MM.1S (cell line): ENCODE results near the gene CLEC16A.

Experiments used
- DNase-seq: peaks from one replicate; pipeline ENCODE4 v3.0.0-alpha.2; 2015
- H2AFZ ChIP-seq: fragments of 300-600 bp; sonication (generic); 2 replicates; pipeline ENCODE4 v1.6.0; 2016; ENCODE audit warnings: antibody characterized with exemption, low read length
- H3F3A ChIP-seq: fragments of 300-600 bp; sonication (generic); 2 replicates; pipeline ENCODE4 v1.6.1; 2016; ENCODE audit warnings: mild to moderate bottlenecking, antibody characterized with exemption, low read length, moderate library complexity, mixed read lengths; ENCODE audit not compliant: insufficient read depth
- H3K27ac ChIP-seq: fragments of 300-600 bp; sonication (generic); 2 replicates; pipeline ENCODE4 v1.5.1; 2016; ENCODE audit warnings: mild to moderate bottlenecking, low read length
- H3K27me3 ChIP-seq: fragments of 300-600 bp; sonication (generic); replicated peaks from 2 replicates; pipeline ENCODE4 v1.6.0; 2016; ENCODE audit warnings: low read length; ENCODE audit not compliant: insufficient read depth
- H3K36me3 ChIP-seq: fragments of 300-600 bp; sonication (generic); replicated peaks from 2 replicates; pipeline ENCODE4 v1.6.1; 2016; ENCODE audit warnings: mild to moderate bottlenecking, low read length, mixed read lengths; ENCODE audit not compliant: insufficient read depth
- H3K4me1 ChIP-seq: fragments of 300-600 bp; sonication (generic); 2 replicates; pipeline ENCODE4 v1.6.1; 2016; ENCODE audit warnings: low read length, mixed read lengths
- H3K4me2 ChIP-seq: fragments of 300-600 bp; sonication (generic); 2 replicates; pipeline ENCODE4 v1.6.0; 2016; ENCODE audit warnings: low read depth, low read length
- H3K4me3 ChIP-seq: fragments of 300-600 bp; sonication (generic); 2 replicates; pipeline ENCODE4 v1.5.1; 2016; ENCODE audit warnings: low read length, mixed read lengths
- H3K79me2 ChIP-seq: fragments of 300-600 bp; sonication (generic); 2 replicates; pipeline ENCODE4 v1.6.1; 2016; ENCODE audit warnings: mixed run types, low read length, mixed read lengths
- H3K9ac ChIP-seq: fragments of 300-600 bp; sonication (generic); 2 replicates; pipeline ENCODE4 v1.6.1; 2016; ENCODE audit warnings: low read length, mixed read lengths
- H3K9me2 ChIP-seq: fragments of 300-600 bp; sonication (generic); replicated peaks from 2 replicates; pipeline ENCODE4 v1.6.1; 2016; ENCODE audit warnings: mild to moderate bottlenecking, low read length, mixed read lengths; ENCODE audit not compliant: insufficient read depth
- H3K9me3 ChIP-seq: fragments of 300-600 bp; sonication (generic); replicated peaks from 2 replicates; pipeline ENCODE4 v1.6.1; 2016; ENCODE audit warnings: mild to moderate bottlenecking, low read length, mixed read lengths; ENCODE audit not compliant: insufficient read depth
- H4K20me1 ChIP-seq: fragments of 300-600 bp; sonication (generic); 2 replicates; pipeline ENCODE4 v1.6.1; 2016; ENCODE audit warnings: mild to moderate bottlenecking, low read length, moderate library complexity, mixed read lengths; ENCODE audit not compliant: insufficient read depth
- EZH2 ChIP-seq: fragments of 300-600 bp; sonication (generic); optimal IDR thresholded peaks from 2 replicates; pipeline ENCODE3; 2017; ENCODE audit warnings: low read depth, mild to moderate bottlenecking, antibody characterized with exemption, low read length, mixed read lengths
- EZH2phosphoT487 ChIP-seq: fragments of 300-600 bp; sonication (generic); IDR thresholded peaks from 2 replicates; pipeline ENCODE4 v1.6.1; 2018; ENCODE audit warnings: antibody characterized with exemption, low read length
- TF ChIP-seq, protein P1 (sequence below): fragments of 300-600 bp; sonication (generic); IDR thresholded peaks from 2 replicates; pipeline ENCODE4 v1.5.1; 2016; ENCODE audit warnings: antibody characterized with exemption, low read length, mixed read lengths

Gene CLEC16A

DNA sequence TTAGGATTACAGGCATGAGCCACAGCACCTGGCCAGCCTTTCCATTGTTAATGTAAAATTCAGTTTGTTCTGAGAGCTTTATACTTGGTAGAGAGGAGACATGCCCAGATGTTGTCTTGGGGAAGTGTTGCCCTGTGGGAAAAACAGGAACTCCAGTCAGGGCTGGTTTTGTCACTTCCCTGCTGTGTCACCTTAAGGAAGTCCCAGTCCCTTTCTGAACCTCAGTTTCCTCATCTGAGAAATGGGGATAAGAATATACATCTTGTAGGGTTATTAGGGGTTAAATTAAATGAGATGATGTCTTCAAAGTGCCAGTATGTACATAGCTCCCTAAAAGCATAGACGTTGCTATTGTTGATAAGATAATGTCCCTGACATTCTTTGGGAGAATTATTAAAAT, 25.3 kb downstream of the CLEC16A start:
- Histone ChIP-seq H3K9me3 (no peaks in the 10 kb centered on the region), H3K27me3 (no peaks in the 10 kb centered on the region), H4K20me1 (no peaks in the 10 kb centered on the region), H3K27ac (no peak overlapping the region), H3K4me2 (no peak overlapping the region), H3K4me3 (no peak overlapping the region), H3K9ac (no peak overlapping the region), H3K79me2 (peaks cover 13% of the 10 kb centered on the region), H3F3A (peaks cover 15% of the 10 kb centered on the region), H3K9me2 (no peaks in the 10 kb centered on the region), H3K36me3 (no peaks in the 10 kb centered on the region), H2AFZ (no peak overlapping the region), H3K4me1 (peaks cover 18% of the 10 kb centered on the region)
- no peak for DNase-seq
- no peak for TF ChIP-seq EZH2phosphoT487
- TF ChIP-seq, protein P1, sequence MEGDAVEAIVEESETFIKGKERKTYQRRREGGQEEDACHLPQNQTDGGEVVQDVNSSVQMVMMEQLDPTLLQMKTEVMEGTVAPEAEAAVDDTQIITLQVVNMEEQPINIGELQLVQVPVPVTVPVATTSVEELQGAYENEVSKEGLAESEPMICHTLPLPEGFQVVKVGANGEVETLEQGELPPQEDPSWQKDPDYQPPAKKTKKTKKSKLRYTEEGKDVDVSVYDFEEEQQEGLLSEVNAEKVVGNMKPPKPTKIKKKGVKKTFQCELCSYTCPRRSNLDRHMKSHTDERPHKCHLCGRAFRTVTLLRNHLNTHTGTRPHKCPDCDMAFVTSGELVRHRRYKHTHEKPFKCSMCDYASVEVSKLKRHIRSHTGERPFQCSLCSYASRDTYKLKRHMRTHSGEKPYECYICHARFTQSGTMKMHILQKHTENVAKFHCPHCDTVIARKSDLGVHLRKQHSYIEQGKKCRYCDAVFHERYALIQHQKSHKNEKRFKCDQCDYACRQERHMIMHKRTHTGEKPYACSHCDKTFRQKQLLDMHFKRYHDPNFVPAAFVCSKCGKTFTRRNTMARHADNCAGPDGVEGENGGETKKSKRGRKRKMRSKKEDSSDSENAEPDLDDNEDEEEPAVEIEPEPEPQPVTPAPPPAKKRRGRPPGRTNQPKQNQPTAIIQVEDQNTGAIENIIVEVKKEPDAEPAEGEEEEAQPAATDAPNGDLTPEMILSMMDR, result no peak
- no peak for TF ChIP-seq EZH2

DNA sequence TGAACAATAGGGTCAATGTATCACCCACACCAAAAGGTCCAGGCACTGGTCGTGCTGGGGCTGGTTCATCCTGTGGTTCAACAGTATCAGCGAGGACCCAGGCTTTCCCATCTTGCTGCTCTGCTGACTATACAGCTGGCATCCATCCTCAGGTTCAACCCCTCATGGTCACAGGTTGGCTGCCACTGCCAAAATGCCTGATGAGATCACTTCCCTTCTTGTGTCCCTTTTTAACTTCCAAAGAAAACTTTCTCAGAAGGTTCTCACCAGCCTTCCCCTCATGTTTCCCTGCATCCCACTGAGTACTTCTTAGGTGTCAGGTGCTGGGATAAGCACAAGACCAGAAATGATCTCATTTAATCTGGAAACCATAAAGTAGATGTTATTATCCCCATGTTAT, 25.7 kb downstream of the CLEC16A start:
- Histone ChIP-seq H3K27ac (no peak overlapping the region), H3F3A (peaks cover 10% of the 10 kb centered on the region), H3K9me3 (no peaks in the 10 kb centered on the region), H3K4me1 (peaks cover 14% of the 10 kb centered on the region), H3K79me2 (peaks cover 13% of the 10 kb centered on the region), H2AFZ (no peak overlapping the region), H3K9ac (no peak overlapping the region), H3K4me2 (no peak overlapping the region), H3K36me3 (no peaks in the 10 kb centered on the region), H3K4me3 (no peak overlapping the region), H3K27me3 (no peaks in the 10 kb centered on the region), H3K9me2 (no peaks in the 10 kb centered on the region), H4K20me1 (no peaks in the 10 kb centered on the region)
- TF ChIP-seq, protein P1, result no peak
- TF ChIP-seq EZH2, result no peak
- TF ChIP-seq EZH2phosphoT487, result no peak
- DNase-seq, result no peak

DNA sequence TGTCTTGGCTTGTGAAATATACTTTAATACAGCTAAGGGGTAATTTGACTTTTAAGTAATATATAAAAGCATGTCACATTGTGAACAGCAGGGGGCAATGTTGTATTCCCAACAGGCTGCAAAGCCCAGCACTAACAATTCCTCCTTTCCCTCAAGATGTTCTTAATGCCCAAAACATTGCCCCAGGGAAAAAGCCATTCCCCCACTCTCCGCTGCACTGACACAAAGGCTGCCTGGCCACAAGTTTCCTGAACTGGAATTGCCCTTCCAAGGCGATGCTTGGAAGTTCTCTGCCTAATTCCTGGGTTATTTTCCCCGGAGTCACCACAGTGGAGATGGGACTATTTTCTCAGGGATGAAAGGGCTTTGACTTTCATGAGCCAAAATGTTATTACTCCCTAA, 27.2 kb downstream of the CLEC16A start:
- H3K9me2 ChIP-seq, result no peaks in the 10 kb centered on the region
- no peaks in the 10 kb centered on the region for H4K20me1 ChIP-seq
- H3K4me3 ChIP-seq, result no peak overlapping the region
- no peaks in the 10 kb centered on the region for H3K9me3 ChIP-seq
- H3K9ac ChIP-seq, result no peak overlapping the region
- H2AFZ ChIP-seq, result no peak overlapping the region
- TF ChIP-seq EZH2phosphoT487 (no peak), EZH2 (no peak)
- TF ChIP-seq, protein P1, result peak; percentile 70
- DNase-seq, result peak; percentile 64
- H3F3A ChIP-seq, result no peaks in the 10 kb centered on the region
- H3K4me2 ChIP-seq, result no peak overlapping the region
- peaks cover 8% of the 10 kb centered on the region for H3K79me2 ChIP-seq
- no peaks in the 10 kb centered on the region for H3K36me3 ChIP-seq
- H3K27me3 ChIP-seq, result no peaks in the 10 kb centered on the region
- H3K27ac ChIP-seq, result no peak overlapping the region
- 0 out of 2 replicates have a peak, but pooled peaks cover 1% of the 10 kb centered on the region for H3K4me1 ChIP-seq
